CD4-positive, alpha-beta T cell treated with Interleukin-15 for 4 hours (primary cell): Measurements from ENCODE around the gene CBLN2.

ENCODE experiments used
- DNase-seq: peaks from one replicate; pipeline ENCODE4 v3.0.0-alpha.2; 2020; ENCODE audit warnings: low spot score

CBLN2 gene

GRCh38 chr18:72544092-72544886 lies at the start of gene CBLN2:
CBLN2 (minus strand) TSS chr18:72544342; CDS start chr18:72542160, 2,182 bp downstream.
- DNase-seq: no peak

- DNase-seq: no peak
Measured at GRCh38 chr18:72588360-72588759, 44.2 kb upstream of the CBLN2 start.

- DNase-seq: no peak
Measured at GRCh38 chr18:72584787-72585186, 40.6 kb upstream of the CBLN2 start.

- no peak for DNase-seq
Measured at GRCh38 chr18:72581976-72582375, 37.8 kb upstream of the CBLN2 start.

- DNase-seq: no peak
Measured at GRCh38 chr18:72572896-72573295, 28.8 kb upstream of the CBLN2 start.

- no peak for DNase-seq
Measured at GRCh38 chr18:72566290-72566689, 22.1 kb upstream of the CBLN2 start.

- no peak for DNase-seq
Measured at GRCh38 chr18:72555968-72556367, 11.8 kb upstream of the CBLN2 start.

- no peak for DNase-seq
Measured at GRCh38 chr18:72555101-72555500, 11.0 kb upstream of the CBLN2 start.

- no peak for DNase-seq
Measured at GRCh38 chr18:72543357-72544055, 636 bp downstream of the CBLN2 start.

GRCh38 chr18:72542984-72543356 lies 1.2 kb downstream of the CBLN2 start:
- no peak for DNase-seq

GRCh38 chr18:72542342-72542741 lies 1.8 kb downstream of the CBLN2 start:
- no peak for DNase-seq

- no peak for DNase-seq
Measured at GRCh38 chr18:72541871-72542332, 2.2 kb downstream of the CBLN2 start.

GRCh38 chr18:72539901-72540300 lies 4.2 kb downstream of the CBLN2 start:
- DNase-seq: no peak

GRCh38 chr18:72530622-72531021 lies 13.5 kb downstream of the CBLN2 start:
- no peak for DNase-seq

GRCh38 chr18:72504866-72505265 lies 39.3 kb downstream of the CBLN2 start:
- DNase-seq: no peak

GRCh38 chr18:72502671-72503431 lies 41.3 kb downstream of the CBLN2 start:
- DNase-seq: no peak

GRCh38 chr18:72492497-72492896 lies 51.6 kb downstream of the CBLN2 start:
- DNase-seq: no peak
